ENCODE data around the gene POLR2M.

DNA sequence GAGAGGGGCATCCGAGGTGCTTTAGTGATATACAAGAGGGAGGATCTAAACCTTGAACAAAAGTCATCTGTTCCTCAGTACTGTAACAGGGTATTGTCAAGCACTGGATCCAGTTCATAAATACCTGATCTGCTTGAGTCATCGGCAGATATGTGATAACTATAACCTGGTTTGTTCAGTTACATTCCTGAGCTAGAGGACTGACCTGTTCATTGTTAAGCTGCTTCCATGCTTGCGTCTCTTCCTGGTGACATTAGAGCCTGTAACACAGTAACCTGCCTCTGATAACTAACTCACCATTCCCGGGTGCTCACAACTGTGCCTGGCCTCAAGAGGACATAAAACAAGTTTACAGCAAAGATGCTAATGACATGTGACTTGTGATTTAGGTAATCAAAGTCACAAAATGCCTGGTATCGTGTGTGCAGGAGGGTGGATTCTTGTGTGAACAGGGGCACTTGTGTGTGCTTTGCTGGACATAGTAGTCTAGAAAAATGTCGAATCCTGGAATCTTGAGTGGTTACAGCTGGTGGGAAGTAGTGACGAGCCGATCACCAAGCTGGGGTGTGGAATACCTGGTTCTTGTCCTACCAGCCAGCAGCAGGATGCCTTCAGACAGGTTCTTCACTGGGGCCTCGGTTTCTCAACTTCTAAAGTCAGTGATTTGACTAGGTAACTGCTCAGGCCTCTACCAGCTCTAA lies 30.9 kb upstream of the POLR2M start:
- TF ChIP-seq, protein P1, sequence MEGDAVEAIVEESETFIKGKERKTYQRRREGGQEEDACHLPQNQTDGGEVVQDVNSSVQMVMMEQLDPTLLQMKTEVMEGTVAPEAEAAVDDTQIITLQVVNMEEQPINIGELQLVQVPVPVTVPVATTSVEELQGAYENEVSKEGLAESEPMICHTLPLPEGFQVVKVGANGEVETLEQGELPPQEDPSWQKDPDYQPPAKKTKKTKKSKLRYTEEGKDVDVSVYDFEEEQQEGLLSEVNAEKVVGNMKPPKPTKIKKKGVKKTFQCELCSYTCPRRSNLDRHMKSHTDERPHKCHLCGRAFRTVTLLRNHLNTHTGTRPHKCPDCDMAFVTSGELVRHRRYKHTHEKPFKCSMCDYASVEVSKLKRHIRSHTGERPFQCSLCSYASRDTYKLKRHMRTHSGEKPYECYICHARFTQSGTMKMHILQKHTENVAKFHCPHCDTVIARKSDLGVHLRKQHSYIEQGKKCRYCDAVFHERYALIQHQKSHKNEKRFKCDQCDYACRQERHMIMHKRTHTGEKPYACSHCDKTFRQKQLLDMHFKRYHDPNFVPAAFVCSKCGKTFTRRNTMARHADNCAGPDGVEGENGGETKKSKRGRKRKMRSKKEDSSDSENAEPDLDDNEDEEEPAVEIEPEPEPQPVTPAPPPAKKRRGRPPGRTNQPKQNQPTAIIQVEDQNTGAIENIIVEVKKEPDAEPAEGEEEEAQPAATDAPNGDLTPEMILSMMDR (IDR thresholded peaks at IDR 0.05 in 2 of 3, conservative IDR thresholded peaks at IDR 0.05 in 1 of 3; ENCODE audit: borderline replicate concordance in 1 of 3, insufficient read depth in 1 of 3, low read depth in 2 of 3, low read length in 2 of 3): no peak
- TF ChIP-seq, protein P2, sequence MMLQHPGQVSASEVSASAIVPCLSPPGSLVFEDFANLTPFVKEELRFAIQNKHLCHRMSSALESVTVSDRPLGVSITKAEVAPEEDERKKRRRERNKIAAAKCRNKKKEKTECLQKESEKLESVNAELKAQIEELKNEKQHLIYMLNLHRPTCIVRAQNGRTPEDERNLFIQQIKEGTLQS (IDR thresholded peaks at IDR 0.05): no peak
- TF ChIP-seq EGR1 (IDR thresholded peaks at IDR 0.05; ENCODE audit: low read depth): no peak
- no peak for TF ChIP-seq POLR2A (IDR thresholded peaks at IDR 0.05; ENCODE audit: borderline replicate concordance, extremely low read depth, insufficient read depth, insufficient read length)
- TF ChIP-seq, protein P3, sequence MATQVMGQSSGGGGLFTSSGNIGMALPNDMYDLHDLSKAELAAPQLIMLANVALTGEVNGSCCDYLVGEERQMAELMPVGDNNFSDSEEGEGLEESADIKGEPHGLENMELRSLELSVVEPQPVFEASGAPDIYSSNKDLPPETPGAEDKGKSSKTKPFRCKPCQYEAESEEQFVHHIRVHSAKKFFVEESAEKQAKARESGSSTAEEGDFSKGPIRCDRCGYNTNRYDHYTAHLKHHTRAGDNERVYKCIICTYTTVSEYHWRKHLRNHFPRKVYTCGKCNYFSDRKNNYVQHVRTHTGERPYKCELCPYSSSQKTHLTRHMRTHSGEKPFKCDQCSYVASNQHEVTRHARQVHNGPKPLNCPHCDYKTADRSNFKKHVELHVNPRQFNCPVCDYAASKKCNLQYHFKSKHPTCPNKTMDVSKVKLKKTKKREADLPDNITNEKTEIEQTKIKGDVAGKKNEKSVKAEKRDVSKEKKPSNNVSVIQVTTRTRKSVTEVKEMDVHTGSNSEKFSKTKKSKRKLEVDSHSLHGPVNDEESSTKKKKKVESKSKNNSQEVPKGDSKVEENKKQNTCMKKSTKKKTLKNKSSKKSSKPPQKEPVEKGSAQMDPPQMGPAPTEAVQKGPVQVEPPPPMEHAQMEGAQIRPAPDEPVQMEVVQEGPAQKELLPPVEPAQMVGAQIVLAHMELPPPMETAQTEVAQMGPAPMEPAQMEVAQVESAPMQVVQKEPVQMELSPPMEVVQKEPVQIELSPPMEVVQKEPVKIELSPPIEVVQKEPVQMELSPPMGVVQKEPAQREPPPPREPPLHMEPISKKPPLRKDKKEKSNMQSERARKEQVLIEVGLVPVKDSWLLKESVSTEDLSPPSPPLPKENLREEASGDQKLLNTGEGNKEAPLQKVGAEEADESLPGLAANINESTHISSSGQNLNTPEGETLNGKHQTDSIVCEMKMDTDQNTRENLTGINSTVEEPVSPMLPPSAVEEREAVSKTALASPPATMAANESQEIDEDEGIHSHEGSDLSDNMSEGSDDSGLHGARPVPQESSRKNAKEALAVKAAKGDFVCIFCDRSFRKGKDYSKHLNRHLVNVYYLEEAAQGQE (IDR thresholded peaks at IDR 0.05; ENCODE audit: low read depth): no peak
- TF ChIP-seq ZFX (IDR thresholded peaks at IDR 0.05): no peak
- TF ChIP-seq YY1 (IDR thresholded peaks at IDR 0.05; ENCODE audit: extremely low read depth, insufficient replicate concordance, low read depth, low read length): no peak
- no peak for TF ChIP-seq EZH2 (IDR thresholded peaks at IDR 0.05)
- TF ChIP-seq EZH2phosphoT487 (IDR thresholded peaks at IDR 0.05; ENCODE audit: borderline replicate concordance): no peak
- TF ChIP-seq SP1 (IDR thresholded peaks at IDR 0.05; ENCODE audit: low read depth): no peak

All from HCT116 (cell line).